ENCODE results near the gene ATG2B.

DNA sequence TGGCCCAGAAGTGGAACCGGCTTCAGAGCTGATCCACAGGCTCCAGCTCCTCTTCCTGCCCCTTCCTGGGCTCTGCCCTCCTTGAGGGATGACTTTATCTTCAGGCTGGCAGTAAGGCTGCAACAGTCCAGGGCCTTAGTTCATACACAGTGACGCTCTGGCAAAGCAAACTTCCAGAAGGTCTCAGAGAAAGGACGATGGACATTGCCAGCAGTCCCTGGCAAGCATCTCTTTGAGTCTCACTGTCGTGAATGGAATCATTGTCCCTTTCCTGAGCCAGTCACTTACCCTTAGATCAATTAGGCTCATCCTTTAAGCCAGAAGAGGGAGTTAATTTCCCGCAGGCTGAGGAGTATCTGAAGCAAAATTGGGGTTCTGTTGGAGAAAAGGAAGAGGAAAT is 37.4 kb upstream of the ATG2B start:
- no peak for TF ChIP-seq POLR2A (IDR thresholded peaks at IDR 0.05; ENCODE audit: low read depth, low read length)
- TF ChIP-seq POLR2AphosphoS5 (IDR thresholded peaks at IDR 0.05; ENCODE audit: low read depth, low read length) = no peak
- no peak for TF ChIP-seq TAF1 (IDR thresholded peaks at IDR 0.05; ENCODE audit: low read depth, low read length)
- TF ChIP-seq POU2F2 (IDR thresholded peaks at IDR 0.05; ENCODE audit: low read depth, low read length) = no peak

All from GM12891 (cell line).